ENCODE data around the gene NCAM2.

NCAM2 gene

GRCh38 chr21:20997636-20998455 lies at the start of gene NCAM2:
NCAM2 (plus strand) TSS chr21:20998409.
- peak; percentile 53 for DNase-seq

DNA sequence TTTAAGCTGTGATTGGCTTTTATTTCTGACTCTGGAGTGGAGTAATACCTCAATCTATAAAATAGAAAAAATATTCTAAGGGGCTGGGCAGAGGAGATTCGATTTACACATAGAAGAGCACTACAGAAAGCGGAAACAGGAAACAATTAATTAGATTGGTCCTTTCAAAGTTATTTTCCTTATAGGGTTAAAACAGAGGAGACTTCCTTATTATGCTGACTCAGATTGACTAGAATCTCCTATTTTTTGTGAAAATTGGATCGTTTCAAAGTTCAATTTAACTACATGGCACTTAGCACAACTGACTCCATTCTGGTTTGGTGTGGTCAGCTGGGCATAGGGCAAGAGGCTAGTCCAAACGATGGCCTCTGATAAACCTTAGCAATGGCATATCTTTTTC lies 48.3 kb upstream of the NCAM2 start:
- no peak for DNase-seq

DNA sequence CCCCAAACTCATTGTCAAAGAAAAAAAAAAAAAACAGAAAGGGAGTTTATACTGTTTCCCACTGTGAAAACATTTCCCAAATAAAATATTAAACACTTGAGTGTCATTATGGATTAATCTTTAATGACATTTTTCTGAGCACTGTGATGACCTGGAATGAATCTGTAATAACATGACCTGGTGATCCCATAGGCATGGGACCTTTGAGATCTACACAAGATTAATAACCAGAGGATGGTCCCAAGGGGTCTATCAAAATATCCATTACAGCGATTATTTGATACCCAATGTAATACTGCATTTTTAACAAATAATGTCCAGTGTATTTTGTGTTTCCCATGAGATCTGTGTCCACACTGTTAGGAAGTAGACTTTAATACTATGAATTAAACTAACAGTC lies 32.4 kb upstream of the NCAM2 start:
- DNase-seq = no peak

- no peak for DNase-seq
Measured at GRCh38 chr21:20968391-20968790, 29.8 kb upstream of the NCAM2 start.

- no peak for DNase-seq
Measured at GRCh38 chr21:20970691-20971090, 27.5 kb upstream of the NCAM2 start.

- DNase-seq = peak; percentile 42
Measured at GRCh38 chr21:20971296-20971921, 26.8 kb upstream of the NCAM2 start.

DNA sequence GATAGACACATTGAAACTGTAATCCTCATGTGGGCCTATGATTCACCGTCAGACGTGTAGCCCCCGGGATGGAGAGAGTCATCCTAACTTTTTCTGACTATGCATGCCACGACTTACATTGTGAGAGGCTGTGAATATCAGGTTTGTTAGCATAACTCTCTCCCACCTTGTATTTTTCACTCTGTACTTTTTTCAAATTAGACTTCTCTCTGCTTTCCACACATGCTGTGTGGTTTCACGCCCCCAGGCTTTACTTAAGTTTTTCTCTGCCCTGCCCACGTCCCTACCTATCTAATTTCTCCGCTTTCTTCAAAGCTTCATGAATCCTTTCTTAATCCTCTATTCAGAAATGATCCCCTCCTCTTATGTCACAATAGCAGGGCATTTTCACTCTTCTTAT lies 3.4 kb upstream of the NCAM2 start:
- DNase-seq = no peak

GRCh38 chr21:20996421-20997310 lies 1.5 kb upstream of the NCAM2 start:
- no peak for DNase-seq

DNA sequence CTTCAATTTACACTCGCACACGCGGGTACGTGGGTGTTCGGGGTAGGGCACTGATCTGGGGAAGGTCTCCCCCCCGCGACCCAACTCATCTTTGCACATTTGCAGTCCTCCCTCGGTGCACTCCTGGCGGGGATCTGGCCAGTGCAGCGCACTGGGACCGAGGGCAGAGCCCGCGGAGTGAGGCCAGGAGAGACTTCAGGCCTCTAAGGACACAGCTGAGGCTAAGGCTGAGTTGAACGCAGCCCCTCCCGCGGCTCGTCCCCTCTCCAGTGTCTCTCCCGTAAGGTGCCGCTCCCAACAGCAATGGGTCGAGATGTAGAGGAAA lies 936 bp upstream of the NCAM2 start:
- no peak for DNase-seq

GRCh38 chr21:20998456-20998789 lies 214 bp downstream of the NCAM2 start:
- no peak for DNase-seq

GRCh38 chr21:20998886-20999285 lies 677 bp downstream of the NCAM2 start:
- no peak for DNase-seq

- peak; percentile 23 for DNase-seq
Measured at GRCh38 chr21:20999659-21000058, 1.4 kb downstream of the NCAM2 start.

DNA sequence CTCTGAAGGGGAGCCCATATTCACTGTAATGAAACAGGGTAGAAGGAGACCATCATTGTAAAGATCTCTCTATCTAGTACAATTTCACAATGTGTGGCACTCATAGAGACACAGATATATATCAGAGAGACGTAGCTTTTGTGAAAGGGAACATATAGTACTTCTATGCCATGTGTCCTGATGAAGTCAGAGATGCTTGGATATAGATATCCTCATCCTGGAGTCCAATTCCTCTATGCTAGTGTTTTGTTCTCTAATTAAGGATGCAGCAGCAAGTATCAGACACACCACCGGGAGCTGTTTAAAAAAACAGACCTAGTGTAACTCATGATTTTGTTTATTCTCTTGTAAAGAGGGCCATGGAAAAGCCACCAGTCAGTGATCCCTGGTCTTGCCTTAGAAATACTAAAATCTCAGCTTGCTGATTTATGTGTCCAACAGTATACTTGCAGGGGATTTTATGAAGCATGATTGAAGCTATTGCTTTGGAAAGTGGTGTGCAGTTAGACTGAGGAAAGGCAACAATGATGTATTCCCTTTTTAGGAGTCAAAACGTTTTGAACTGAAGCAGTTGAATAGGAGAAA lies 2.5 kb downstream of the NCAM2 start:
- DNase-seq = no peak

DNA sequence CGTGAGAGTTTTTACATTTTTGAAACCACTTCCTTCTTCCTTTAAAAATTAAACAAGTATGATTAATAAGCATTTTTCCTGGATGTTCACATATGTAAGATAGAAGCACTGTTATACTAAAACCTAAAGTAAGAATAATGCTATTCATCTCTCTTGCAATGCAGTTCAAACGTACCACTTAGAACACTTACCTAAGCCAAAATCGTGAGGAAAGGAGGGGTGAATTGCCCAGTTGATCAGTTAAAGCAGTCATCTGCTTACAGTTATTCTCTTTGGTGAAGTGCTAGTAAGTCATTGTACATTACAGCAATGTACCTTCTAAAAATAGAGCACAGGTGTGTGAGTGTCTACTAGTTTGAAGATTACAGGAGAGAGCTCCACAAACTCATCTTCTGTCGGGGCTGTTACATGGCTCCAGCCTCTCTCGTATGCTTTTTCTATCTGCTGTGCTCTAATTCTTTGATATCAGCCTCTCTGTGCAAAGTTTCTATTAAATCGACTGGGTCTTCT lies 3.4 kb downstream of the NCAM2 start:
- DNase-seq = no peak

DNA sequence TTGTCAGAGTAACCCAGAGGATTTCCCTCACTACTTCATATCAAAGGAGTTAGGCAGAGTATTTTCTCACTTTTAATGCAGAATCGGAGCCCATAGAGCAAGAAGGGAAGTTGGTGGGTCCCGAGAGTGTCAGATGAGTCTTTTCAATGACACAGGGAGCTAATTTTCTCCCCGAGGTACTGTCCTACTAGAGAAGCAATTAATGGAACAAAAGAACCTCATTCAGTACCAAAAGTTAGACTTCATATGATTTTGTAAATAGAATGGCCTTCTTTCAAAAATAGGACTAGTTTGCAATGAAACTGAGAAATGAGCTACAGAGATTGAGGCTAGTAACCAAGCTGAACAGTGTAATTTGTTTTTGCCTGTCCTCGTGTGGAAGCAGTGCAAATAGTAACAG lies 3.9 kb downstream of the NCAM2 start:
- no peak for DNase-seq

DNA sequence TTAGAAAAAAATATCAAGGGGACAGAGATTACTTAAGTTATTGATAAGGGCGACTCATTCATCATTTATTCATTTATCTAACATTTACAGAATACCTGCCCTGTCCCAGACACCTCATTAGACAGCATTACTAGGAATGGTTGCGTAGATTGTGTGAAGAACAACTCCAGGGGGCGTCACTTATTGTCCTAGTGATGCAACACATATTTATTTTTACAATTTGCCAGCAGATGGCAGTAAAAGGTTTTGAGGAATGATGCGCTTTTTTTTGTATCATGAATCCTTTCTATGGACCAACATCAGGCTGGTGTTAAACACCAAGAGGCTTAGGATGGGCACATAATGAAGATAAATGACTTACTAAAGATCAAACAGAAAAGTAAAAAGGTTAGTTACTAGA lies 5.5 kb downstream of the NCAM2 start:
- DNase-seq = peak; percentile 17

DNA sequence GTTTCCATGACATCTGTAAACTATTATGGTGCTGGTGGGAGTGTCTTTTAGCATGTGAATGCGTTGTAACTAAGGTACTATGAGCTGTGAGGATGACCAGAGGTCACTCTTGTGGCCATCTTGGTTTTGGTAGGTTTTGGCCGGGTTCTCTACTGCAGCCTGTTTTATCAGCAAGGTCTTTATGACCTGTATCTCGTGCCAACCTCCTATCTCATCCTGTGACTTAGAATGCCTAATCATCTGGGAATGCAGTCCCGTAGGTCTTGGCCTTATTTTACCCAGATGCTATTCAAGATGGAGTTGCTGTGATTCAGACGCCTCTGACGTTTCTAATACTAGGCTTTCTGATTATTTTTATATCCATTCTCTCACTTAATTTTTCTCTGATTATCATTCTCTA lies 9.4 kb downstream of the NCAM2 start:
- DNase-seq = no peak

DNA sequence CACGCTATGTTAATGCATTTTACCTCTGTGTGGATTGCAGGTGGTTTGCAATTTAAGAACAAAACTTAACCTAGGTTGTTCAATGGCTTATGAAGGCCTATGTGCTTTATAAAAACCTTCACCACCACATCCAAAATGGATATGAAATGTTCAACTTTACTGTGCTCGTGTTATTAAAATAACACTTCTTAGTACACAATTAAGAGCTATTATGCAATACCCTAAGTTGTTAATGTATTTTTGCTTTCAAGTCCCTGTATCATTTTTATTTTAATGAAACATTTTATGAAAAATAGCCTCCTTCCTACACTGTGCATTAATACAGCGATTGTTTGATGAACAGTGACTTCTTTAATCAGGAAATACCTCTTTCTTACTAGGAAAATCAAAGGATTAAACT lies 12.0 kb downstream of the NCAM2 start:
- no peak for DNase-seq

DNA sequence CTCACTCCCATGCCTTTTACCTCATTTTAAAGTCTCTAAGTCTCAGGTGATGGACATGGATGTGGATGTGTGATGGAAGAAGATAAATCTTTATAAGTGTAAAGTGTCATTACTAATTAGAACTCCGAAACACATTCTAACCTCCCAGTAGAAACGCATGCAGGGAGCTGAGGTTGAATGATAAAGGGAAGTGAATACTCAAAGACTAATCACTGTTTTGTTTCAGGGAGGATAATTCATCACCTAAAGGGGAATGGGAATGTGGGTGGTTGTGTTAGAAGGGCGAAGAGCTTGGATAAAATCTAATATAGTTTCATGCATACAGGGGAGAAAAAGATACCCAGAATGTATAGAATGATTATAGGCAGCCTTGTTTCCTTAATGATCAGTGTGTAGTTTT lies 12.5 kb downstream of the NCAM2 start:
- DNase-seq = no peak

DNA sequence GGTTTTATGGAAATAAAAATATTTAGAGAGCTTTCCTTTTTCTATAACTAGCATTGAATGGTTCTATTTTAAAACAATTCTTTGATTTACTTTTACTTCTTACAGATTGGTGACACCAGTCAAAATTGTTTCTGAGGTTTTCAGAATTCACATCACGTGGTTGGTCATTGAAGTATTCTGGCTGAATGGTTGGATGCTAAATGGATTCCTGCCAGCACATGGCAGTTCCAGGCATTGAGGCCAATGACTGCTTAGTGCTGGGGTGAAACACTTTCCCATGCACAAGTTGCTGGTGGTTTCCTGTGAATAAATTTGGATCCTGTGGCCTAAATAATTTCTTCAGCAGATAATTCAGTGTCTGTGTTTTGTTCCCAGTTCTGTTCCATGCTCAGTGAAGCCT lies 20.6 kb downstream of the NCAM2 start:
- DNase-seq = no peak

DNA sequence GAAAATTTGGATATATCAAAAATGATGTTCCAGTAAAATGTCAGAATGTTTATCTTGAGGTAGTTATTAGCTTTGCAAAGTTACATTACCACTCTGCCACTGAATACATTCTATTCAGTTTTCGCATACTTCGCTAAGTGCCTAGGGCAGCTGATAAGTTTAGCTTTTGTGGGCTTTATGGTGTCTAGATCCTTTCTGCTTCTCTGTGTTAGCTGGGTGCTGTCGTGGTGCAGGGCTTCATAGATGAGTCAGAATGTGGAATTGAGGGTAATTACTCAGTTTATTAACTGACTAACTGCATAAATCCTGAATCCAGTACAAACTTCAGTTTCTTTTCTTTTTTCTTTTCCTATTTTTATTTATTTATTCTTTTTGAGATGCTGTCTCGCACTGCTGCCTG lies 21.5 kb downstream of the NCAM2 start:
- DNase-seq = no peak

DNA sequence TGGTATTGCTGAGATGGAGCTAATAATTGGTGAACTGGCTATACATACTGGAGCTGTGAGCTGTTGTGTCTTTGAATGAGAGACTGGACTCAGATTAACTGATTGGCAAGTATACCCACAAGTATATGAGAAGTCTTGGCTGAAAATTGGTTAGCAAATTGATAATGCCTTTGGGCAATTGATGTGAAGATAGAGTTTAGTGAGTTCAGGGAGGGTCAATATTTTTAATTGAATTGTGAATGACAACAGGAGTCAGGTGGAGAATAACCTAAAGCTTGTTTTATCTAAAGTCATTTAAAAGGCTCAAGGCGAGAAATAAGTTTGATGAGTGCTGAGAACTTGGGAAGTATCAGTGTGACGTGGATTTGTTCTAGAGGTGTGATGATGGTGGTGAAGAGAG lies 27.5 kb downstream of the NCAM2 start:
- no peak for DNase-seq

DNA sequence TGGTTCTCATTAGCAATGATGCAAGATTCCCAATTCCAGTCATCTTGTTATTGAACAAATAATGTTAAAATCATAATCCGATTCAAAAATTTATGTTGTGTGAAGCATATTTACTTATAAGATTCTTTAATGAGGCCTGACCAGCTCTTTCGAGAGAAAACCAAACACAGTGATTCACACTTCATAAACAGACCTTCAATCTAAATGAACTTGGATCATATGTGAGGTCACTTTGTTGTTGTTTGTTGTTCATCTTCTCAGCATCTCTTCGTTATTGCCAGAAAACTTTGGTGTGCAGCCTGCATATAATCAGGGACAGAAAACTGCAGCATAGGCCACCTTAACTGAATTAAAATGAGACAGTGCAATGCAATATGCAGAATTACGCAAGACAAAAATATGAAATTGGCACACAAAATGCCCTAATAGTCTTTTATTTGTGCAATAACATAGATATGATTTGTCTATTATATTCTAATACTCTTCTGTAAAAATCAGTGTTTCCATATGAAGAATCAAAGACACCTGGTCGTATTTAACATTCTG lies 30.1 kb downstream of the NCAM2 start:
- DNase-seq = no peak

Data from activated CD4-positive, alpha-beta T cell treated with anti-CD3 and anti-CD28 coated beads, Interleukin-10, Interleukin-2, amounts not matched to agents 100 ng/mL and 50 ng/mL, durations not matched to agents 16 hours and 8 hours (primary cell).